ENCODE results near the gene PLA2G5.
A peak's percentile ranks its signal among the peaks of the same experiment; 100 is the strongest.
"Not testable (repeated sequence)": the region's sequence is repeated elsewhere in the genome, so short reads cannot be mapped to it uniquely, and the experiment has no call there.

The PLA2G5 gene

DNA sequence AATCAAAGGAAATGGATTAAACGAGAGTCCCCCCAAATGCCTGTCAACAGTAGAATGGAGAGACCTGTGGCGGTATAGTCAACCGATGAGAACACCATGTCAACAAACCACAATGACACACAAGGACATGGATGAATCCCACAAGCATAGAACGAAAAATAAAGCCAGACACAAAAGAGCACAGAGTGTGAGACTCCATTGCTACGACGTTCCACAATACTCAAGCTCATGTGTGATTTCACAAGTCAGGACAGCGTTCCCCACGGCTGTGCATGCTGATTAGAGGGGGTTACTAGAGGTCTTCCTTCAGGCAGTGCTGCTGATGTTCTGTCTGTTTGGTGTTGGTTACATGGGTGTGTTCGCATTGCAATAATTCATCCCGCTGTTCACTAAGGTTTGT is 55.1 kb downstream of the PLA2G5 start:
- TF ChIP-seq CTCF (IDR thresholded peaks at IDR 0.05), result no peak
- Mint-ChIP-seq H3K36me3 (ENCODE audit: low read depth) (no peaks in the 10 kb centered on the region), H3K4me1 (no peaks in the 10 kb centered on the region)

DNA sequence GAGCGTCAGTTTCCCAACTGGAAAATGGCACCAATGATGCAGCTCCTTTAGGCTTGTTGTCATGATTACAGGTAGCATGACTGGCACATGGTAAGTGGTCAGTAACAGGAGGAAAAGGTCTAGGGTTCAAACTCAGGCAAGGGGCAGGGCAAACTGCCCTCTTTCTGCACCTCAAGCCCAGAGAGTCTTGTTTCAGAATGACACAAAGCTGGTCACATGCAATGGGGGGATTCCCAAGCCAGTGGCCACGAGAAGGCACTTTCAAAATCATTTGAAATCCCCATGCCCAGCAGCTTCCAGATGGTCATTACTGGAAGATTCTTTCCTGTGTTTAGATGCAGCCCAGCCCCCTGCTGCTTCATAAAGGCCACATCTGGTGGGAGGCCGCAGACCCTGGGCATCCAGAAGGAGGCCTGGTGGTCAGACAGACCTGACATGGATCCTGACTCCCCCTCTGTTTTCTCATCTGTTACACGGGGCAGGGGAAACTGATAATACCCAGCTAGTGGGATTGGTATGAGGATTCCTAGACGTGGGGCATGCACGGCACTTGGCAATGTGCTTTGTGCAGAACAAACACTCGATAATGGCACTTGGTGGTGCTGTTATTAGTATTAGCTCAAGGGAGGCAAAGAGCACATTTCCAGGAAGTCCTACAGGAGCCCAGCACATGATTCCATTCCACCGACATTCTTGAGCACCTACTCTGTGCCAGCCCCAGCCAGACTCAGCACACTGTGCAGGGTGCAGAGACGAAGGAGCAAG is 56.2 kb downstream of the PLA2G5 start:
- TF ChIP-seq CTCF (IDR thresholded peaks at IDR 0.05), result no peak
- peaks cover 12% of the 10 kb centered on the region for H3K9me3 Mint-ChIP-seq
- H3K4me3 Mint-ChIP-seq, result no peak overlapping the region
- no peaks in the 10 kb centered on the region for H3K4me1 Mint-ChIP-seq
- peaks cover 16% of the 10 kb centered on the region for H3K27me3 Mint-ChIP-seq (ENCODE audit: low read depth, poor library complexity)
- H3K36me3 Mint-ChIP-seq (ENCODE audit: low read depth), result no peaks in the 10 kb centered on the region
- no peak for DNase-seq
- H3K27ac Mint-ChIP-seq, result peak overlapping the region; percentile 64

More for the DNA sequence above, 55.1 kb downstream of the PLA2G5 start:
- no peak overlapping the region for H3K27ac Mint-ChIP-seq
- H3K9me3 Mint-ChIP-seq, result peaks cover 10% of the 10 kb centered on the region
- H3K27me3 Mint-ChIP-seq (ENCODE audit: low read depth, poor library complexity), result peaks cover 17% of the 10 kb centered on the region
- DNase-seq, result no peak
- H3K4me3 Mint-ChIP-seq, result no peak overlapping the region

DNA sequence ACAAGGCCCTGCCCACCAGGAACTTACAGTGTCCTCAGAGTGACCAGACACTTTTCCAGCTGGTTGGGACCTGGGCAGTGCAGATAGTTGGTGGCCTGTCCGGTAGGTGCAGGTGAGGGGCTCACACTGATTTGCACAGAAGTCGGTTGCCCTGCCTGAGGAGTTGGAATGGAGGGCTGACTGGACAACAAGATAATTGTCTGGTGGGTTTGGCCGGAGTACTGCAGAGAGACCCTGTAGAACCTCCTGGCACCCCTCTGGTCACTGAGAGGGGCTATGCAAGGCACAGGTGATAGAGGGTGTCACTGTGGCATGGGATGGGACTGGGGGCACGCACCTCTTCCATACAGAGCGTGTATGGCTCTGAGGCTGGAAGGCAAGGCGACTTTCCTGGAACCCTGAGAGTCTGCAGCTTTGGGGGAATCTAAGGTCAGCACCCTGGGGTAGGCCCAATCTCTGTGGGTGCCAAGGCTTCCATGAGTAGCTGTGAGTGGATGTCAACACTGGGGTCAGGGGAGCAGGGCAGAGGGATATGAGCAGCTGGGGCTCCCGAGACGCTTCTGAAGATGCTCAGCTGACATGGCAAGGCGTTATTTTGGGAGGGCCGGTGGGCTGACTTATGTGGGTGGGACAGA is 56.9 kb downstream of the PLA2G5 start:
- Mint-ChIP-seq H3K4me1 (no peaks in the 10 kb centered on the region), H3K9me3 (peaks cover 16% of the 10 kb centered on the region), H3K36me3 (ENCODE audit: low read depth) (no peaks in the 10 kb centered on the region), H3K4me3 (no peak overlapping the region), H3K27me3 (ENCODE audit: low read depth, poor library complexity) (peaks cover 16% of the 10 kb centered on the region), H3K27ac (no peak overlapping the region)
- no peak for DNase-seq
- TF ChIP-seq CTCF (IDR thresholded peaks at IDR 0.05), result no peak

GRCh38 chr1:20130518-20130917 is 60.5 kb downstream of the PLA2G5 start:
- not testable (repeated sequence) for DNase-seq; H3K4me1 Mint-ChIP-seq; H3K36me3 Mint-ChIP-seq (ENCODE audit: low read depth); H3K4me3 Mint-ChIP-seq; H3K27ac Mint-ChIP-seq
- Mint-ChIP-seq H3K9me3 (peaks cover 19% of the 10 kb centered on the region), H3K27me3 (ENCODE audit: low read depth, poor library complexity) (peaks cover 12% of the 10 kb centered on the region)

GRCh38 chr1:20134995-20135394 is 65.0 kb downstream of the PLA2G5 start:
- Mint-ChIP-seq H3K27ac (no peak overlapping the region), H3K4me1 (no peaks in the 10 kb centered on the region)

DNA sequence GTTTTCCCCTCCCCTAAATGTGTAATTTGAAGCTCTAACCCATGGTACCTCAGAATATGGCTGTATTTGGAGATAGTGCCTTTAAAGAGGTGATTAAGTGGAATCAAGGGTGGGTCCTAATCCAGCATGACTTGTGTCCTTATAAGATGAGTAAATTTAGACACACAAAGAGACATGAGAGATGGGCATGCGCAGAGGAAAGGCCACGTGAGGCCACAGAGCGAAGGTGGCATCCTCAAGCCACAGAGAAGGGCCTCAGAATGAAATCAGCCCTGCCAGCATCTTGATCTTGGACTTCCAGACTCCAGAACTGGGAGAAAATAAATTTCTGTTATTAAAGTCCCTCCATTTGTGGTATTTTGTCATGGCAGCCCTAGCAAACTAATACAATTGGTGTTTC is 66.3 kb downstream of the PLA2G5 start:
- Mint-ChIP-seq H3K4me1 (peaks cover 10% of the 10 kb centered on the region), H3K4me3 (no peak overlapping the region)

More at GRCh38 chr1:20134995-20135394, 65.0 kb downstream of the PLA2G5 start:
- peaks cover 10% of the 10 kb centered on the region for H3K9me3 Mint-ChIP-seq
- no peak overlapping the region for H3K4me3 Mint-ChIP-seq
- no peak for TF ChIP-seq CTCF (IDR thresholded peaks at IDR 0.05)
- H3K36me3 Mint-ChIP-seq (ENCODE audit: low read depth), result no peaks in the 10 kb centered on the region
- no peak for DNase-seq
- peaks cover 6% of the 10 kb centered on the region for H3K27me3 Mint-ChIP-seq (ENCODE audit: low read depth, poor library complexity)

More for the DNA sequence above, 66.3 kb downstream of the PLA2G5 start:
- Mint-ChIP-seq H3K27ac (no peak overlapping the region), H3K27me3 (ENCODE audit: low read depth, poor library complexity) (peaks cover 6% of the 10 kb centered on the region), H3K36me3 (ENCODE audit: low read depth) (no peaks in the 10 kb centered on the region), H3K9me3 (peaks cover 7% of the 10 kb centered on the region)
- TF ChIP-seq CTCF (IDR thresholded peaks at IDR 0.05), result no peak
- DNase-seq, result no peak

Data from nephron progenitor cell (in vitro differentiated cells).